SU-DHL-6 (cell line): ENCODE measurements around the gene XRCC6.
"Not testable (repeated sequence)": the region's sequence is repeated elsewhere in the genome, so short reads cannot be mapped to it uniquely, and the experiment has no call there.

Source experiments
- H2AFZ ChIP-seq: fragments of 200-600 bp; sonication (generic); 2 replicates; pipeline ENCODE4 v1.6.1; 2014; ENCODE audit warnings: low read depth, mild to moderate bottlenecking, moderate library complexity, mixed read lengths, antibody characterized with exemption, low read length; ENCODE audit not compliant: severe bottlenecking
- H3F3A ChIP-seq: fragments of 200-600 bp; shearing (Covaris generic); 2 replicates; pipeline ENCODE4 v1.6.0; 2016; ENCODE audit warnings: antibody characterized with exemption, mild to moderate bottlenecking; ENCODE audit not compliant: insufficient read depth
- H3K27ac ChIP-seq: fragments of 200-600 bp; sonication (generic); 2 replicates; pipeline ENCODE4 v1.5.1; 2016; ENCODE audit warnings: low read depth, mild to moderate bottlenecking, low read length, moderate library complexity, mixed read lengths
- H3K27me3 ChIP-seq: fragments of 200-600 bp; sonication (generic), shearing (Covaris generic); 2 replicates; pipeline ENCODE4 v1.6.0; 2014; ENCODE audit warnings: mild to moderate bottlenecking, low read length
- H3K36me3 ChIP-seq: fragments of 200-600 bp; sonication (generic); 2 replicates; pipeline ENCODE4 v1.6.1; 2014; ENCODE audit warnings: mild to moderate bottlenecking, low read length, mixed read lengths
- H3K4me2 ChIP-seq: fragments of 300-600, 200-600 bp; shearing (Covaris generic), sonication (generic); 2 replicates; pipeline ENCODE4 v1.6.0; 2014; ENCODE audit warnings: low read length, low read depth, mild to moderate bottlenecking; ENCODE audit not compliant: poor library complexity, severe bottlenecking
- H3K4me3 ChIP-seq: fragments of 200-600 bp; sonication (generic); 2 replicates; pipeline ENCODE4 v1.5.1; 2014; ENCODE audit warnings: antibody characterized with exemption, low read length, mild to moderate bottlenecking, mixed read lengths; ENCODE audit not compliant: insufficient read depth, poor library complexity, severe bottlenecking
- H3K79me2 ChIP-seq: fragments of 200-600 bp; sonication (generic); 2 replicates; pipeline ENCODE4 v1.6.1; 2014; ENCODE audit warnings: mild to moderate bottlenecking, low read length, moderate library complexity; ENCODE audit not compliant: insufficient read depth
- H3K9ac ChIP-seq: fragments of 200-600 bp; sonication (generic); 2 replicates; pipeline ENCODE4 v1.7.0; 2014; ENCODE audit warnings: mild to moderate bottlenecking, low read length
- H3K9me2 ChIP-seq: fragments of 200-600 bp; sonication (generic); replicated peaks from 2 replicates; pipeline ENCODE4 v1.6.1; 2014; ENCODE audit warnings: low read length; ENCODE audit not compliant: insufficient read depth
- H3K9me3 ChIP-seq: fragments of 200-600 bp; sonication (generic); 2 replicates; pipeline ENCODE4 v1.6.1; 2014; ENCODE audit warnings: low read length, mixed read lengths; ENCODE audit not compliant: insufficient read depth
- H4K20me1 ChIP-seq: fragments of 200-600 bp; sonication (generic); 2 replicates; pipeline ENCODE4 v1.6.1; 2014; ENCODE audit warnings: low read depth, mild to moderate bottlenecking, antibody characterized with exemption, low read length, moderate library complexity, mixed read lengths
- CTCF ChIP-seq: fragments of 200-600 bp; sonication (generic); IDR thresholded peaks from one replicate; pipeline ENCODE4 v1.5.1; 2017; ENCODE audit warnings: antibody characterized with exemption, mild to moderate bottlenecking, low read length, moderate library complexity; ENCODE audit not compliant: insufficient read depth, poor library complexity, severe bottlenecking
- EZH2phosphoT487 ChIP-seq: fragments of 200-600 bp; sonication (generic), shearing (Covaris generic); conservative IDR thresholded peaks from 2 replicates; pipeline ENCODE4 v1.6.1; 2018; ENCODE audit warnings: mild to moderate bottlenecking, antibody characterized with exemption, low read length, moderate library complexity, mixed read lengths

XRCC6 gene

GRCh38 chr22:41621099-41621910 is at the start of gene XRCC6:
Gene XRCC6 (plus strand): TSS chr22:41621295. CDS start chr22:41622005, 710 bp downstream.
- no peaks in the 10 kb centered on the region for H3F3A ChIP-seq
- H4K20me1 ChIP-seq, result no peaks in the 10 kb centered on the region; the same call in 1 of the 2 replicates
- H3K4me3 ChIP-seq, result peak within 1 kb of the TSS; percentile 92
- no peaks in the 10 kb centered on the region for H3K27me3 ChIP-seq
- peak within 1 kb of the TSS; percentile 70 for H3K27ac ChIP-seq
- H3K9ac ChIP-seq, result peak within 1 kb of the TSS; percentile 94
- 0 out of 2 replicates have a peak, but pooled peaks cover 3% of the 10 kb centered on the region for H3K36me3 ChIP-seq
- H3K9me2 ChIP-seq, result no peaks in the 10 kb centered on the region
- peak within 1 kb of the TSS; percentile 93 for H3K4me2 ChIP-seq
- no peaks in the 10 kb centered on the region for H3K9me3 ChIP-seq
- H3K79me2 ChIP-seq, result peaks cover 83% of the 10 kb centered on the region
- H2AFZ ChIP-seq, result peak within 1 kb of the TSS; percentile 72
- TF ChIP-seq EZH2phosphoT487 (no peak), CTCF (no peak)

- Histone ChIP-seq H3K4me2 (no peak overlapping the region), H3K9me2 (no peaks in the 10 kb centered on the region), H3K27me3 (no peaks in the 10 kb centered on the region), H3K36me3 (no peaks in the 10 kb centered on the region), H3K9me3 (no peaks in the 10 kb centered on the region), H2AFZ (no peak overlapping the region), H4K20me1 (no peaks in the 10 kb centered on the region), H3K27ac (no peak overlapping the region), H3K4me3 (no peak overlapping the region), H3K9ac (no peak overlapping the region), H3F3A (no peaks in the 10 kb centered on the region), H3K79me2 (no peaks in the 10 kb centered on the region)
- TF ChIP-seq EZH2phosphoT487 (no peak), CTCF (no peak)
Measured at GRCh38 chr22:41571786-41572185, 49.3 kb upstream of the XRCC6 start.

- not testable (repeated sequence) for H3K9me3 ChIP-seq, H3K4me2 ChIP-seq, H3F3A ChIP-seq, H3K79me2 ChIP-seq, H3K9me2 ChIP-seq, H3K27me3 ChIP-seq, H3K36me3 ChIP-seq, H4K20me1 ChIP-seq, H3K4me3 ChIP-seq, H3K9ac ChIP-seq, H3K27ac ChIP-seq, H2AFZ ChIP-seq
Measured at GRCh38 chr22:41572305-41572704, 48.8 kb upstream of the XRCC6 start.

- Histone ChIP-seq H2AFZ (no peak overlapping the region), H3K79me2 (no peaks in the 10 kb centered on the region), H3K27me3 (no peaks in the 10 kb centered on the region), H3K4me3 (no peak overlapping the region), H3K27ac (no peak overlapping the region), H3K36me3 (no peaks in the 10 kb centered on the region), H3K4me2 (no peak overlapping the region), H3K9me3 (no peaks in the 10 kb centered on the region), H4K20me1 (no peaks in the 10 kb centered on the region), H3K9me2 (no peaks in the 10 kb centered on the region), H3F3A (no peaks in the 10 kb centered on the region), H3K9ac (no peak overlapping the region)
- TF ChIP-seq EZH2phosphoT487 (no peak), CTCF (no peak)
Measured at GRCh38 chr22:41573677-41574076, 47.4 kb upstream of the XRCC6 start.
